Panc1 (cell line): ENCODE measurements around the gene HCN2. TPM values are rescaled to one million over a fixed set of nuclear protein-coding genes. Genes with fewer than 3 reads are reported as not detected.

Experiments used
- ATAC-seq: fragments of 200-7000 bp; cut with Tn5 transposase; 2 replicates; pipeline ENCODE4 v1.9.1; 2020; ENCODE audit warnings: mild to moderate bottlenecking, moderate library complexity
- BruUV-seq: library from RNA; stranded (reverse); fragments of 400-500 nt; replicated peaks from 2 replicates; lab custom pipeline; 2021; lab: Mats Ljungman, UMichigan
- CTCF ChIA-PET: fragments of 300-600 bp; sonication (Branson Sonifier 250); formaldehyde crosslinking; loops from one replicate; lab custom pipeline; 2022; ENCODE audit warnings: antibody characterized with exemption; lab: Charles Lee
- POLR2A ChIA-PET: fragments of 300-600 bp; sonication (Branson Sonifier 250); formaldehyde crosslinking; loops from one replicate; lab custom pipeline; 2022; ENCODE audit warnings: antibody characterized with exemption; lab: Charles Lee
- DNase-seq: peaks from one replicate; pipeline ENCODE4 v3.0.0-alpha.2; 2010; ENCODE audit warnings: low read depth, low spot score
- H3K27ac ChIP-seq: 2 replicates; pipeline ENCODE4 v1.5.1; 2011; ENCODE audit warnings: mild to moderate bottlenecking, low read length, inconsistent platforms
- H3K27me3 ChIP-seq: fragments of 200-500 bp; sonication (Bioruptor generic); 2 replicates; pipeline ENCODE4 v1.6.0; 2014; ENCODE audit warnings: low read length, inconsistent platforms; ENCODE audit not compliant: control insufficient read depth, insufficient read depth
- H3K36me3 ChIP-seq: fragments of 200-500 bp; sonication (Bioruptor generic); 2 replicates; pipeline ENCODE4 v1.5.1; 2014; ENCODE audit warnings: inconsistent platforms, mild to moderate bottlenecking, low read length, moderate library complexity; ENCODE audit not compliant: control insufficient read depth, insufficient read depth
- H3K4me1 ChIP-seq: 2 replicates; pipeline ENCODE4 v1.5.1; 2011; ENCODE audit warnings: inconsistent platforms, mild to moderate bottlenecking, low read length, moderate library complexity; ENCODE audit not compliant: control insufficient read depth, insufficient read depth
- H3K4me3 ChIP-seq, 2 experiments: 2 replicates each; pipeline ENCODE4 v1.5.1; 2011 to 2012; ENCODE audit warnings: low read depth in 2 of 2, low read length in 2 of 2, mild to moderate bottlenecking in 2 of 2, inconsistent platforms in 1 of 2, moderate library complexity in 1 of 2
- H3K9me3 ChIP-seq: fragments of 200-500 bp; sonication (Bioruptor generic); 2 replicates; pipeline ENCODE4 v1.5.1; 2014; ENCODE audit warnings: low read depth, mild to moderate bottlenecking, inconsistent platforms, low read length, moderate library complexity; ENCODE audit not compliant: control insufficient read depth, insufficient read depth
- POLR2AphosphoS5 ChIP-seq: IDR thresholded peaks from 2 replicates; pipeline ENCODE4 v1.6.1; 2012; ENCODE audit warnings: mild to moderate bottlenecking, low read depth, low read length, moderate library complexity
- SIN3A ChIP-seq: IDR thresholded peaks from 2 replicates; pipeline ENCODE4 v1.6.1; 2012; ENCODE audit warnings: low read depth, mild to moderate bottlenecking, low read length, moderate library complexity, borderline replicate concordance; ENCODE audit not compliant: insufficient read depth
- TCF7L2 ChIP-seq: IDR thresholded peaks from 2 replicates; pipeline ENCODE4 v1.6.1; 2011; ENCODE audit warnings: mild to moderate bottlenecking, low read depth, low read length, inconsistent platforms
- in situ Hi-C: cut with HindIII; loops from 2 replicates; pipeline ENCODE4 v1.10.0; 2016; ENCODE audit warnings: low sequenced_read_pairs, low pct_unique_long_range_greater_than_20kb
- intact Hi-C: fragments of 100-400 bp; cut with micrococcal nuclease; formaldehyde crosslinking; loops from one replicate; pipeline ENCODE4 v1.10.0; 2022; ENCODE audit not compliant: unreplicated experiment
- total RNA-seq: library from RNA; stranded (reverse); gene quantifications from one replicate; pipeline ENCODE4 v1.2.1, GENCODE V29; 2021; ENCODE audit not compliant: unreplicated experiment
- TF ChIP-seq, protein P1 (sequence below), 2 experiments: IDR thresholded peaks; 2 replicates each; pipeline ENCODE4 v1.6.1; 2011 to 2012; ENCODE audit warnings: low read depth in 2 of 2, control low read depth in 1 of 2, low read length in 1 of 2, mild to moderate bottlenecking in 1 of 2, moderate library complexity in 1 of 2; ENCODE audit not compliant: insufficient read depth in 1 of 2
- TF ChIP-seq, protein P2 (sequence below): fragments of 450-650 bp; IDR thresholded peaks from 2 replicates; pipeline ENCODE4 v1.5.1; 2017; ENCODE audit warnings: mild to moderate bottlenecking

The HCN2 gene
- total RNA-seq, 1 experiment from 2014 or later = 15.1 TPM

DNA sequence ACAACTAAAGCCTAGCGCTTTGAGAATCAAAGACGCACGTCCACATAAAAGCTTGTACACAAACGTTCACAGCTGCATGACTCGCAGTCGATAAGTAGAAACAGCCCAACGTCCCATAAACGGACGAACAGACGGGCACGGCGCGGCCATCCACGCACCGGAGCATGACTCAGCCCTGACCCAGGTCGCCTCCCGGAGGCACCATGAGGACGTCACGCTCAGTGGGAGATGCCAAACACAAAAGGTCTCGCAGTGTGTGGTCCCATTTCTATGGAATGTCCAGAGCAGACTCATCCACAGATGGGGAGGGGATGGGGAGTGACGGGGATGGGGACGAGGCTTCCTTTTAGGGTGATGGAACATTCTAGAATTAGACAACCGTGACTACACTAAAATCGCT lies 34.3 kb downstream of the HCN2 start:
- Histone ChIP-seq H3K27me3 (no peaks in the 10 kb centered on the region), H3K4me3 (no peak overlapping the region), H3K9me3 (no peaks in the 10 kb centered on the region), H3K4me1 (no peaks in the 10 kb centered on the region; the same call in 1 of the 2 replicates), H3K36me3 (0 out of 2 replicates have a peak, but pooled peaks cover 1% of the 10 kb centered on the region), H3K27ac (no peak overlapping the region)
- peak; percentile 79 for ATAC-seq
- DNase-seq = no peak
- TF ChIP-seq, protein P1, sequence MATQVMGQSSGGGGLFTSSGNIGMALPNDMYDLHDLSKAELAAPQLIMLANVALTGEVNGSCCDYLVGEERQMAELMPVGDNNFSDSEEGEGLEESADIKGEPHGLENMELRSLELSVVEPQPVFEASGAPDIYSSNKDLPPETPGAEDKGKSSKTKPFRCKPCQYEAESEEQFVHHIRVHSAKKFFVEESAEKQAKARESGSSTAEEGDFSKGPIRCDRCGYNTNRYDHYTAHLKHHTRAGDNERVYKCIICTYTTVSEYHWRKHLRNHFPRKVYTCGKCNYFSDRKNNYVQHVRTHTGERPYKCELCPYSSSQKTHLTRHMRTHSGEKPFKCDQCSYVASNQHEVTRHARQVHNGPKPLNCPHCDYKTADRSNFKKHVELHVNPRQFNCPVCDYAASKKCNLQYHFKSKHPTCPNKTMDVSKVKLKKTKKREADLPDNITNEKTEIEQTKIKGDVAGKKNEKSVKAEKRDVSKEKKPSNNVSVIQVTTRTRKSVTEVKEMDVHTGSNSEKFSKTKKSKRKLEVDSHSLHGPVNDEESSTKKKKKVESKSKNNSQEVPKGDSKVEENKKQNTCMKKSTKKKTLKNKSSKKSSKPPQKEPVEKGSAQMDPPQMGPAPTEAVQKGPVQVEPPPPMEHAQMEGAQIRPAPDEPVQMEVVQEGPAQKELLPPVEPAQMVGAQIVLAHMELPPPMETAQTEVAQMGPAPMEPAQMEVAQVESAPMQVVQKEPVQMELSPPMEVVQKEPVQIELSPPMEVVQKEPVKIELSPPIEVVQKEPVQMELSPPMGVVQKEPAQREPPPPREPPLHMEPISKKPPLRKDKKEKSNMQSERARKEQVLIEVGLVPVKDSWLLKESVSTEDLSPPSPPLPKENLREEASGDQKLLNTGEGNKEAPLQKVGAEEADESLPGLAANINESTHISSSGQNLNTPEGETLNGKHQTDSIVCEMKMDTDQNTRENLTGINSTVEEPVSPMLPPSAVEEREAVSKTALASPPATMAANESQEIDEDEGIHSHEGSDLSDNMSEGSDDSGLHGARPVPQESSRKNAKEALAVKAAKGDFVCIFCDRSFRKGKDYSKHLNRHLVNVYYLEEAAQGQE (IDR thresholded peaks at IDR 0.05; ENCODE audit: insufficient read depth in 1 of 2, low read depth in 2 of 2, low read length in 1 of 2) = no peak
- TF ChIP-seq POLR2AphosphoS5 (no peak), TCF7L2 (no peak), SIN3A (no peak)
- TF ChIP-seq, protein P2, sequence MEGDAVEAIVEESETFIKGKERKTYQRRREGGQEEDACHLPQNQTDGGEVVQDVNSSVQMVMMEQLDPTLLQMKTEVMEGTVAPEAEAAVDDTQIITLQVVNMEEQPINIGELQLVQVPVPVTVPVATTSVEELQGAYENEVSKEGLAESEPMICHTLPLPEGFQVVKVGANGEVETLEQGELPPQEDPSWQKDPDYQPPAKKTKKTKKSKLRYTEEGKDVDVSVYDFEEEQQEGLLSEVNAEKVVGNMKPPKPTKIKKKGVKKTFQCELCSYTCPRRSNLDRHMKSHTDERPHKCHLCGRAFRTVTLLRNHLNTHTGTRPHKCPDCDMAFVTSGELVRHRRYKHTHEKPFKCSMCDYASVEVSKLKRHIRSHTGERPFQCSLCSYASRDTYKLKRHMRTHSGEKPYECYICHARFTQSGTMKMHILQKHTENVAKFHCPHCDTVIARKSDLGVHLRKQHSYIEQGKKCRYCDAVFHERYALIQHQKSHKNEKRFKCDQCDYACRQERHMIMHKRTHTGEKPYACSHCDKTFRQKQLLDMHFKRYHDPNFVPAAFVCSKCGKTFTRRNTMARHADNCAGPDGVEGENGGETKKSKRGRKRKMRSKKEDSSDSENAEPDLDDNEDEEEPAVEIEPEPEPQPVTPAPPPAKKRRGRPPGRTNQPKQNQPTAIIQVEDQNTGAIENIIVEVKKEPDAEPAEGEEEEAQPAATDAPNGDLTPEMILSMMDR = no peak
- intact Hi-C loops = no loop called here
- ChIA-PET POLR2A (no interaction called here), CTCF (no interaction called here)
- no TSS peak for BruUV-seq
- in situ Hi-C loops = no loop called here

DNA sequence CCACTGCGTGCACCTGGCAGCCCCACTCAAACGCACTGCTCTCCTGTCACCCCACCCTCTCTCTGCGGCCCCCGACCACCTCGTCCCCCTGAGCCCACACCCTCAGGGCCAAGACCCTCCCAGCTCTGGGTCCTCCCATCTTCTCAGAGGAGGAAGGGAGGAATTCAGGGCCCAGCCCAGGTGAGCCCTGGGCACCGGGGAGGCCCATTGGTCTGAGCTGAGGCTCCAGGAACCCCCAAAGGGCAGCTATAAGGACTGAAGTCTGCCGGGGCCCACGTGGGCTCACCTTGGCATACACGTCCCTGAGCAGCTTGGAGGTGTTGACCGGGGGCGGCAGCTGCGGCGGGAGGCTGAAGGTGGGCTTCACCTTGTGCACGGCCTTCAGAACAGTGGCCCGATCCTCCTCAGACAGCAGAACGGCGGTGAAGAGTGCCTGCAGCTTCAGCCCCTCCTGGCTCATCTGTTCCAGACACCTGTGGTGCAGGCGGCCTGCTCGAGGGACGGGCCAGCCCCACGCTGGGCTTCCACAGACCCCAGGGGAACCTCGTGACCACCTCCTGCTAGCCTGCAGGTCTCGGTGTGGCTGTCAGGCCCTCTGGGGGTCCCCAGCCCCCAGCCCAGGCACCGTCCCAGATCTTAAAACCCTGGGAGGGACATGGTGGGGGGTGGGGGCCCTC lies 34.9 kb downstream of the HCN2 start:
- H3K9me3 ChIP-seq = no peaks in the 10 kb centered on the region
- H3K4me1 ChIP-seq = no peaks in the 10 kb centered on the region; the same call in 1 of the 2 replicates
- H3K36me3 ChIP-seq = 0 out of 2 replicates have a peak, but pooled peaks cover 3% of the 10 kb centered on the region
- no peak overlapping the region for H3K4me3 ChIP-seq
- in situ Hi-C loops = no loop called here
- no TSS peak for BruUV-seq
- no peak overlapping the region for H3K27ac ChIP-seq
- no peaks in the 10 kb centered on the region for H3K27me3 ChIP-seq
- intact Hi-C loops = no loop called here
- ChIA-PET POLR2A (interaction anchor here (0.6 kb wide), 1 partner anchor 141 kb away, joined by 4 read pairs; no protein-coding TSS in a partner anchor), CTCF (no interaction called here)
- DNase-seq (no peak), ATAC-seq (no peak; the same call in 1 of the 2 replicates)
- TF ChIP-seq TCF7L2 (no peak), SIN3A (no peak), POLR2AphosphoS5 (no peak)
- TF ChIP-seq, protein P2 = no peak
- TF ChIP-seq, protein P1 (IDR thresholded peaks at IDR 0.05; ENCODE audit: insufficient read depth in 1 of 2, low read depth in 2 of 2, low read length in 1 of 2) = no peak
